Gastrocnemius medialis (tissue), 4 donors: ENCODE results near the gene BRAF. TPM values are rescaled to one million over a fixed set of nuclear protein-coding genes. Genes with fewer than 3 reads are reported as not detected.
"Not testable (repeated sequence)": the region's sequence is repeated elsewhere in the genome, so short reads cannot be mapped to it uniquely, and the experiment has no call there.

Experiments used
- ATAC-seq, 2 donors: fragments of 150-250 bp; one replicate each; pipeline ENCODE4 v1.9.1; 2016
- DNase-seq, 2 donors: peaks; one replicate each; pipeline ENCODE4 v3.0.0-alpha.2; 2019
- H3K27ac ChIP-seq, 4 donors: fragments of 200-600 bp; sonication (generic); 1 replicate in 1 of 4; 2 replicates in 3 of 4; pipeline ENCODE4 v1.5.1; 2016 to 2018; ENCODE audit warnings: mild to moderate bottlenecking in 2 of 4, moderate library complexity in 1 of 4
- H3K27me3 ChIP-seq, 3 donors: fragments of 200-600 bp; sonication (generic) in 2 of 3; 1 replicate in 1 of 3; 2 replicates in 2 of 3; pipeline versions ENCODE4 v1.5.1 to v1.6.0; 2016 to 2019; ENCODE audit warnings: mild to moderate bottlenecking in 1 of 3, moderate library complexity in 1 of 3
- H3K36me3 ChIP-seq, 2 donors: fragments of 200-600 bp; sonication (generic) in 1 of 2; one replicate each; pipeline ENCODE4 v1.5.1; 2017 to 2018
- H3K4me1 ChIP-seq, 2 donors: fragments of 200-600 bp; sonication (generic) in 1 of 2; one replicate each; pipeline ENCODE4 v1.5.1; 2016 to 2017; ENCODE audit warnings: mild to moderate bottlenecking in 2 of 2
- H3K4me3 ChIP-seq, 4 donors: fragments of 200-600 bp; sonication (generic) in 3 of 4; 1 replicate in 1 of 4; 2 replicates in 3 of 4; pipeline ENCODE4 v1.5.1; 2016 to 2019; ENCODE audit warnings: mild to moderate bottlenecking in 2 of 4
- H3K9me3 ChIP-seq, 3 donors: fragments of 200-600 bp; sonication (generic) in 2 of 3; 1 replicate in 1 of 3; 2 replicates in 2 of 3; pipeline ENCODE4 v1.5.1; 2016 to 2019
- POLR2A ChIP-seq, 2 donors: fragments of 450-650 bp; IDR thresholded peaks; one replicate each; pipeline ENCODE4 v1.6.1; 2017; ENCODE audit warnings: antibody characterized with exemption in 2 of 2, mild to moderate bottlenecking in 2 of 2, moderate library complexity in 2 of 2
- in situ Hi-C, 4 donors: fragments of 200-750 bp; cut with MboI; loops; one replicate each; pipeline versions ENCODE4 v1.15.0 to v1.8.0; 2017; ENCODE audit warnings: low sequenced_read_pairs in 4 of 4
- intact Hi-C: fragments of 100-400 bp; cut with DNase I; formaldehyde crosslinking; loops from one replicate; pipeline ENCODE4 v1.15.1; 2023; ENCODE audit warnings: low total_unique reads
- total RNA-seq, 4 donors: library from RNA; depleted of rRNA; stranded (reverse); fragments of >200 nt; gene quantifications; one replicate each; pipeline versions ENCODE4 v1.1.0 to v1.2.3, GENCODE V29; 2016
- TF ChIP-seq, protein P1 (sequence below), 5 experiments: fragments of 450-650 bp in 3 of 5; fragments of 200-600 bp in 2 of 5; sonication (generic) in 2 of 5; IDR thresholded peaks in 4 of 5; conservative IDR thresholded peaks in 1 of 5; 1 replicate in 4 of 5; 2 replicates in 1 of 5; pipeline ENCODE4 v1.5.1; 2016 to 2019; ENCODE audit warnings: antibody characterized with exemption in 5 of 5, mild to moderate bottlenecking in 3 of 5, moderate library complexity in 3 of 5

The BRAF gene
- total RNA-seq, 4 donors from 2014 or later = 10.0 to 28.4 (median 19.2) TPM

DNA sequence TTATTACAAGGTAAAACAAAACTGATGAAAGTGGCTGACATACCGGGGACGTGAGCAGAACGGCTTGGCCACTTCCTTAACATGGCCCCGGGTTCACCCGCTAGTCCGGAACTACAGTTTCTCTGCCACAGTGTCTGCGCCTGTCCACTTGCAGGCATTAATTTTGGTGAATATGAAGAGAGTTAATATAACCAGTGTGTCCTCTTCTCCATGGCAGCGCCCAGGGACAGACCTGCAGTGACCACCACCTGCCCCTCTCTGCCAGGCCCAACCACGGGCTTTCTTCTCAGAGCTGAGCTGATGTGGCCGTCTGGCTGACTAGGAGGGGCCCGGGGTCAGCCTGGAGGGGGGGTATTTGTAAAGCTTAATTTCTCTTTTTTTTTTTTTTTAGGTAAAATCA is 229.3 kb downstream of the BRAF start:
- intact Hi-C loops = loop anchor here (5.0 to 10.0 kb wide), 2 partner anchors 227 to 531 kb away; partner anchors contain the start of gene BRAF
- no peak for ATAC-seq
- DNase-seq = no peak
- H3K4me1 ChIP-seq = peaks cover 14 to 16% of the 10 kb centered on the region in 2 donors
- peak overlapping the region in 1 of 4 donors; percentile 98 for H3K27ac ChIP-seq
- in situ Hi-C loops = loop anchor here in 3 of 4 donors (10.0 to 25.0 kb wide), 2 partner anchors 229 to 317 kb away; partner anchors contain the start of genes MRPS33 (in 3 of the 3) and BRAF (in 1 of the 3)
- peaks cover 0 to 23% of the 10 kb centered on the region in 2 donors for H3K36me3 ChIP-seq
- H3K4me3 ChIP-seq = no peak overlapping the region
- H3K27me3 ChIP-seq = no peaks in the 10 kb centered on the region
- H3K9me3 ChIP-seq = no peaks in the 10 kb centered on the region
- no peak for TF ChIP-seq POLR2A (IDR thresholded peaks at IDR 0.05)

- Histone ChIP-seq H3K4me3 (no peak overlapping the region), H3K27me3 (no peaks in the 10 kb centered on the region), H3K4me1 (peaks cover 14 to 16% of the 10 kb centered on the region in 2 donors), H3K27ac (no peak overlapping the region), H3K9me3 (no peaks in the 10 kb centered on the region), H3K36me3 (peaks cover 0 to 25% of the 10 kb centered on the region in 2 donors)
- intact Hi-C loops (loop anchor here (10.0 kb wide), 1 partner anchor 530 kb away; no protein-coding TSS in a partner anchor), in situ Hi-C loops (loop anchor here in 3 of 4 donors (10.0 to 25.0 kb wide), 2 partner anchors 230 to 318 kb away; partner anchors contain the start of genes MRPS33 (in 3 of the 3) and BRAF (in 1 of the 3))
- DNase-seq = no peak
- no peak for TF ChIP-seq POLR2A (IDR thresholded peaks at IDR 0.05)
- TF ChIP-seq, protein P1, sequence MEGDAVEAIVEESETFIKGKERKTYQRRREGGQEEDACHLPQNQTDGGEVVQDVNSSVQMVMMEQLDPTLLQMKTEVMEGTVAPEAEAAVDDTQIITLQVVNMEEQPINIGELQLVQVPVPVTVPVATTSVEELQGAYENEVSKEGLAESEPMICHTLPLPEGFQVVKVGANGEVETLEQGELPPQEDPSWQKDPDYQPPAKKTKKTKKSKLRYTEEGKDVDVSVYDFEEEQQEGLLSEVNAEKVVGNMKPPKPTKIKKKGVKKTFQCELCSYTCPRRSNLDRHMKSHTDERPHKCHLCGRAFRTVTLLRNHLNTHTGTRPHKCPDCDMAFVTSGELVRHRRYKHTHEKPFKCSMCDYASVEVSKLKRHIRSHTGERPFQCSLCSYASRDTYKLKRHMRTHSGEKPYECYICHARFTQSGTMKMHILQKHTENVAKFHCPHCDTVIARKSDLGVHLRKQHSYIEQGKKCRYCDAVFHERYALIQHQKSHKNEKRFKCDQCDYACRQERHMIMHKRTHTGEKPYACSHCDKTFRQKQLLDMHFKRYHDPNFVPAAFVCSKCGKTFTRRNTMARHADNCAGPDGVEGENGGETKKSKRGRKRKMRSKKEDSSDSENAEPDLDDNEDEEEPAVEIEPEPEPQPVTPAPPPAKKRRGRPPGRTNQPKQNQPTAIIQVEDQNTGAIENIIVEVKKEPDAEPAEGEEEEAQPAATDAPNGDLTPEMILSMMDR (IDR thresholded peaks at IDR 0.05 in 4 of 5, conservative IDR thresholded peaks at IDR 0.05 in 1 of 5) = no peak
- ATAC-seq = no peak
Observed at GRCh38 chr7:140694592-140694991, 230.1 kb downstream of the BRAF start.

DNA sequence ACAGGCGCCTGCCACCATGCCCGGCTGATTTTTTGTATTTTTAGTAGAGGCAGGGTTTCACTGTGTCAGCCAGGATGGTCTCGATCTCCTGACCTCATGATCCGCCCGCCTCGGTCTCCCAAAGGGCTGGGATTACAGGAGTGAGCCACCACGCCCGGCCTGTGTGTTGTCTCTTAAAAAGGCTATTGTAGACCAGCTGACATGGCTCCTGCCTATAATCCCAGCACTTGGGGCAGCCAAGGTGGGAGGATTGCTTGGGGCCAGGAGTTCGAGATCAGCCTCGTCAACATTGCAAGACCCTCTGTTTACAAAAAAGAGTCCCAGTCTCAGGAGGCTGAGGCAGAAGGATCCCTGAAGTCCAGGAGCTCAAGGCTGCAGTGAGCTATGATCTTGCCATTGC is 230.9 kb downstream of the BRAF start:
- H3K4me3 ChIP-seq, ATAC-seq, H3K27ac ChIP-seq, H3K9me3 ChIP-seq, H3K27me3 ChIP-seq, DNase-seq: not testable (repeated sequence)
- in situ Hi-C loops = loop anchor here in 3 of 4 donors (10.0 to 25.0 kb wide), 2 partner anchors 231 to 318 kb away; partner anchors contain the start of genes MRPS33 (in 3 of the 3) and BRAF (in 1 of the 3)
- Histone ChIP-seq H3K36me3 (peaks cover 0 to 33% of the 10 kb centered on the region in 2 donors), H3K4me1 (peaks cover 14 to 16% of the 10 kb centered on the region in 2 donors)
- intact Hi-C loops = loop anchor here (10.0 kb wide), 1 partner anchor 529 kb away; no protein-coding TSS in a partner anchor

GRCh38 chr7:140691376-140692045 is 233.2 kb downstream of the BRAF start:
- Histone ChIP-seq H3K4me3 (no peak overlapping the region), H3K9me3 (no peaks in the 10 kb centered on the region), H3K36me3 (peaks cover 0 to 34% of the 10 kb centered on the region in 2 donors), H3K4me1 (peaks cover 0 to 5% of the 10 kb centered on the region in 2 donors), H3K27ac (no peak overlapping the region), H3K27me3 (no peaks in the 10 kb centered on the region)
- in situ Hi-C loops = loop anchor here in 3 of 4 donors (10.0 to 25.0 kb wide), 2 partner anchors 233 to 321 kb away; partner anchors contain the start of genes MRPS33 (in 3 of the 3) and BRAF (in 1 of the 3)
- TF ChIP-seq, protein P1 (IDR thresholded peaks at IDR 0.05 in 4 of 5, conservative IDR thresholded peaks at IDR 0.05 in 1 of 5) = no peak
- no peak for TF ChIP-seq POLR2A (IDR thresholded peaks at IDR 0.05)
- intact Hi-C loops = loop anchor here (10.0 kb wide), 1 partner anchor 527 kb away; no protein-coding TSS in a partner anchor
- ATAC-seq (no peak), DNase-seq (no peak)

- in situ Hi-C loops = loop anchor here in 3 of 4 donors (10.0 to 25.0 kb wide), 2 partner anchors 235 to 323 kb away; partner anchors contain the start of genes MRPS33 (in 3 of the 3) and BRAF (in 1 of the 3)
- no peaks in the 10 kb centered on the region for H3K27me3 ChIP-seq
- DNase-seq = no peak
- no peak overlapping the region for H3K4me3 ChIP-seq
- H3K4me1 ChIP-seq = no peaks in the 10 kb centered on the region
- ATAC-seq = no peak
- TF ChIP-seq, protein P1 (IDR thresholded peaks at IDR 0.05 in 4 of 5, conservative IDR thresholded peaks at IDR 0.05 in 1 of 5) = no peak
- no peak for TF ChIP-seq POLR2A (IDR thresholded peaks at IDR 0.05)
- H3K36me3 ChIP-seq = peaks cover 0 to 34% of the 10 kb centered on the region in 2 donors
- H3K9me3 ChIP-seq = no peaks in the 10 kb centered on the region
- intact Hi-C loops = loop anchor here (10.0 kb wide), 1 partner anchor 525 kb away; no protein-coding TSS in a partner anchor
- no peak overlapping the region for H3K27ac ChIP-seq
Observed at GRCh38 chr7:140689199-140690152, 235.3 kb downstream of the BRAF start.
